ENCODE results near the gene SRGAP1.
"Not testable (repeated sequence)": the region's sequence is repeated elsewhere in the genome, so short reads cannot be mapped to it uniquely, and the experiment has no call there.

The SRGAP1 gene

GRCh38 chr12:64170730-64171129, 326.2 kb downstream of the SRGAP1 start:
- no peak for DNase-seq (ENCODE audit: low spot score)

- DNase-seq (ENCODE audit: low spot score), result no peak
These were observed 327.2 kb downstream of the SRGAP1 start for GRCh38 chr12:64171715-64172114.

GRCh38 chr12:64172143-64172970, 327.9 kb downstream of the SRGAP1 start:
- DNase-seq (ENCODE audit: low spot score), result no peak

GRCh38 chr12:64173456-64173855, 329.0 kb downstream of the SRGAP1 start:
- no peak for DNase-seq (ENCODE audit: low spot score)

DNA sequence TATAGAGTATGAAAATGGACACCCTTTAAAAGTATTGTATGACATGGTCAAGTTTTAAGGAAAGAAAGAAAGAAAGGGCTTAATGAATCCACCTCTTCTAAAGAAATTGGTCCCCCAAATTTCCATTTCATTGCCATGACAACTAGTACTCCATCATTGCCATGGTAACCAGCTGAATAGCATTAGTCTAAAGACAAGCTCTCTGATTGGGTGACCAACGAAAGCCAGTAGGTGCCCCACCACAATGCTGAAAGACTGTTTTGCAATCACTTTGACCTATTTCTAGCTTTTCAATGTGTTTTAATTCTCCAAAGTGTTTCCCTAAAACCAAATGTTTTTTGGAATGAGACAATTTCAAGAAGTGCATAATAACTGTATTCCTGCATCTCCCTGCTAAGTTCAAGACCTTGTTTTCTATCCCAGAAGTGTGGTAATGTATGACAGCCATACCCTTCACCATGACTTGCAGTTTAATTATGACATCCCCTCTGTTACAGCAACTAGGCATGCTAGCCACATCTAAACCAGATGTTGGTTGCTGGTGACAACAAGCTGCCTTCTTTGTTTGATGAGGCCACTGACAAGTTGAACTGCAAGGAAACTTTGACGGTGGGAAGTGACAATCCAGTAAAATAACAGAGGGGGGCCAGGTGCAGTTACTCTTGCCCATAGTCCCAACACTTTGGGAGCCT, 330.9 kb downstream of the SRGAP1 start:
- DNase-seq (ENCODE audit: low spot score), result no peak

DNA sequence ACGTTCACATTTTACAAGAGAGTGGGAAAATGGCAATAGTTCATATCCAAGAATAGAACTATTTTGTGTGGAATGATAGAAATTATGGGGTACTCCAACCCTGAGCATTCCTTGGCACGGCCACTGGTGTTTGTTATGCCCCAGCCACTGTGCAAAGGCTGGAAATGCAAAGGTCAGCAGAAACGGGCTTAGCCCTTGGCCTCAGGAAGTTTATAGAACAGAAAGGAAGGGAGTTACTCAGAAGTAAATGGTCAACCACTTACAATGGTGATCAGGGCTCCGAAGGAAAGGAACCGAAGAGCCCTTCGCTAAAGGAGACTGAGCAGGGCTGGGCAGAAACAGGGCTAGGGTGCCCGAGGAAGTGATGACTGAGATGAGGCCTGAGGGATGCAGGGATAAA, 332.5 kb downstream of the SRGAP1 start:
- DNase-seq (ENCODE audit: low spot score), result no peak

GRCh38 chr12:64178122-64178521, 333.6 kb downstream of the SRGAP1 start:
- no peak for DNase-seq (ENCODE audit: low spot score)

DNA sequence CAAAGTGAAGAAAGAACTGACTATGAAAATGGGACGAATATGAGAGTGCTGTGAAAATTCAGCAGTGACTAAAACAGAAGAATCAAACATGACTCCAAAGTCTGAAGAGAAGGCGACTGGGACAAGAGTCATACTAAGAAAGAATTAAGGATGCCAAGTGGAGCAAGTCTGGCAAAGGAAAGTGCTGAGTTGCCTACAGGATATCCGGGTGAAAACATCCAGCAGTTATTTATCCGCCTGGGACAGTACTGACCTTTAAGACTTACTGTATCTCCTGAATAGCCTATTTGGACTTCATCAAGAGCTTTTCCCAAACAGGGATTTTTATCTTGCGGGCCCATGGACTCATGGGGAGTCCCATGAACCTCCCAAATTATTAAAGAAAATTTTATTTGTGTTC, 336.5 kb downstream of the SRGAP1 start:
- DNase-seq (ENCODE audit: low spot score), result no peak

DNA sequence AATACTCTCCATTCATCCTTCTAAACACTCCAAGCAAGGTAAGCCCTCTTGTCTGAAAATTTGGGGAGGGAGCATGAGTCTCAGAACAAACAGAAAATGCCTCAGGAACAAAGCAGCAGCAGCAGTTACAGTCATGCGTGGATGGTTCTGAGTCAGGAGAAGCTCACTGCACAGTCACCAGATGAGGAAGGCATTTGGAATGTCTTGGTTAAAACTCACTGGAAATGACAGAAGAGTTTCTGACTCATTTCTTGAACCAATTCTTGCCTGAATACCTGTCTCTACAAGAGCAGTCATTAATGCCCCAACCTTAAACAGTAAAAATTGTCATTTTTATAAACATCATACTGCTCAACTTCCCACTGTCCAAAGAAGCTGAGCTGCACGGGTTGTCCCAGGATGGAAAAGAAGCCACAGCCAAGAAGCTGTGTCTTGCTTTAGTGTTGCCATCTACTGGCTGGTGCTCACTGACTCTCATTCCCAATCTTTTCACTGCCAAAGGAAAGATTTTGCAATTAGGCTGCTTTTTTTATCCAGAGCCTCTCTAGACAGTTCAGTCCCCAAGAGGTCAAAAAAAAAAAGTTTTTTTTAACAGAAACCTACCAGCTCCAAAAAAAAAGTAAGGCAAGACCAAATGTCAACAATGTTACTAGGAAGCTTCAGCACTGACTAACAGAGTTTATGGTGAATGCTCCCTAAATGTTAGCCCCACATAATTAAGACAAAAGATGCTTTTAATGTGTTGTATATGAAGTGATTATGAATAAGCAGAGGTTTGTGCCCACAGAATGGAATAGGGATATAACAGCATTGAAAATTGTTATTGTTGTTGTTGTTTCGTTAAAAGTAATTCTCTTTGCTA, 337.2 kb downstream of the SRGAP1 start:
- DNase-seq (ENCODE audit: low spot score), result peak; percentile 43

- DNase-seq (ENCODE audit: low spot score), result no peak
These were observed 339.7 kb downstream of the SRGAP1 start for GRCh38 chr12:64184216-64184615.

- no peak for DNase-seq (ENCODE audit: low spot score)
These were observed 342.3 kb downstream of the SRGAP1 start for GRCh38 chr12:64186789-64187188.

DNA sequence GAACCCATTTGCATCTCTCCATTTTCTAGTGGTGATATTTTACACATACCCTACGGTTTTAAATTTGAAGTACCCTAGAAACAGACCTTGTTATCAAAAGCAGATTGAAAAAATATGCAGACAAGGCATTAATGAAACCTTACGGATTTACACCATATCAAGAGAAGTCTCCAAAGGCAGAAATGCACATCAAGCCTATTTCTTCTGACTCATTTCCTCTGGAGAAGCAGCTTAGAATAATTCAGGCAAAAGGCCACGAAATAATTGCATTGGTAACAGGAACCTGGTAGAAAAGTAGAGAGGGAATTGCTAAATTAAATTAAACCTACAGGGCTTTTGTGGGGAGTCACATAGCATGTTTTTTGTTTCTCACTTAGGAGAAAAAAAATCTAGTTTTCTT, 342.9 kb downstream of the SRGAP1 start:
- no peak for DNase-seq (ENCODE audit: low spot score)

GRCh38 chr12:64187794-64188193, 343.3 kb downstream of the SRGAP1 start:
- no peak for DNase-seq (ENCODE audit: low spot score)

DNA sequence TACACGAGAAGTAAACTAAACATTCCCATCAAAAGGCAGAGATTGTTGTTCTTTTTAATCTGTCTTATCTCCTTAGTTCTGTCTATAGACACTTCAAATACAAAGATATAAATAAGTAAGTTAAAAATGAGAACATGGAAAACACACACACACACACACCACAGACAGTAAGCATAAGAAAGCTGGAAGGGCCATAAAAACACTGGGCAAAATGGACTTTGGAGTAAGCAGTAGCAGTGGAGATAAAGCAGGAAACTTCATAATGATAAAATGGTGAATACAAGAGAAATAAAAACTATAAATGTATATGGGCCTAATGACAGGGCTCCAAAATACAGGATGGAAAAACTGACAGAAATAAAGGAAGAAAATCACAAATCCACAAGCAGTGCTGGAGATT, 345.0 kb downstream of the SRGAP1 start:
- no peak for DNase-seq (ENCODE audit: low spot score)

GRCh38 chr12:64190140-64190539, 345.6 kb downstream of the SRGAP1 start:
- DNase-seq (ENCODE audit: low spot score), result no peak

- DNase-seq (ENCODE audit: low spot score), result no peak
These were observed 348.3 kb downstream of the SRGAP1 start for GRCh38 chr12:64192644-64193444.

DNA sequence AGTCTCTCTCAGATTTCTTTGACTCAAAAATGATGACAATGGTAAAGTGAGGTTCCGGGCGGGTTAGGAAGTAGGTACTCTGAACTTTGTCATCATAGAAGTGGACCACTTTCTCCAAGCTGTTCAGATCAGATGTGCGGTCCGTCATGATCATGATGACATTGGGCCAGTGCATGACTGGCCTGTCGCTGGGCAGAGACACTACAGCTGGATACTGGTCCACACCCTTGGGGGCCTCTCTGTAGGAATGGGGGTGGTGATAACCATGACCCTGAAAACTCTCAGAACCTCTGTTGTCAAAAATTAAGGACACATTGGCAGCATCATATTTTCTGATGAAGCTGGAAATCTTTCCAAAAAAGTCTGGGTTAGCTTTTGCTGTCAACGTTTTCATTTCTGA, 349.4 kb downstream of the SRGAP1 start:
- DNase-seq (ENCODE audit: low spot score), result no peak

DNA sequence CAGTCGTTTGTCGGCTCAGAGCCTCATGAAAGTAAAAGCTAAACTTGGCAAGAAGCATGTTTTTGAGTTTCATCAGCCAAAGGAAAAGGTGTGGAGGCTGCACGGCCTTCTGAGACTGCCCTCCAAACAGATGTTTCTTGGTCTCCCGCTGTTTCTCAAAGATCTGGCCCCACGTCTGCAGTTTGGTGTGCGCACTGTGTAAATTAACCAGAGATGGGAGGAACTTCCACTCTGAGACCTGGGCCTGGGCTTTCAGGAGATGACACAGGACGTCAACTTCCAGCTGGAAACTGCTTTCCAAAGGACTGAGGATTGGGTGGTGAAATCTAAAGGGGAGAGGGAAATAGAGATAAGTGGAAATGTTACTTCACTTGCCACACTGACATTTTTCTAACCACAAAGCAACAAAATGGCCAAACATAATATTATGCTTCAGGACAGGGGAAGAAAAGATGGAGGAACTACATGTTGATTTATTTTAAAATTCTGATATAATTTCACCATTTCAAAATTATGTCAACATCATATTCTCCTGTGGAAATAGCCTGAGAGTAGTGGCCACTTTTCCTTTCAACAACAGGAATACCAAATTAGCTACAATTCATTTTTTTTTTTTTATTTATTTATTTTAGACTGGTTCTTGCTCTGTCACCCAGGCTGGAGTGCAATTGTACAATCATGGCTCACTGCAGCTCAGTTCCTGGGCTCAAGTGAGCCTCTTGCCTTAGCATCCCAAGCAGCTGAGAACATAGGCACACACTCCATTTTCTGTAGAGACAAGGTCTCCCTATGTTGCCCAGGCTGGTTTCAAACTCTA, 350.0 kb downstream of the SRGAP1 start:
- DNase-seq (ENCODE audit: low spot score), result no peak

DNA sequence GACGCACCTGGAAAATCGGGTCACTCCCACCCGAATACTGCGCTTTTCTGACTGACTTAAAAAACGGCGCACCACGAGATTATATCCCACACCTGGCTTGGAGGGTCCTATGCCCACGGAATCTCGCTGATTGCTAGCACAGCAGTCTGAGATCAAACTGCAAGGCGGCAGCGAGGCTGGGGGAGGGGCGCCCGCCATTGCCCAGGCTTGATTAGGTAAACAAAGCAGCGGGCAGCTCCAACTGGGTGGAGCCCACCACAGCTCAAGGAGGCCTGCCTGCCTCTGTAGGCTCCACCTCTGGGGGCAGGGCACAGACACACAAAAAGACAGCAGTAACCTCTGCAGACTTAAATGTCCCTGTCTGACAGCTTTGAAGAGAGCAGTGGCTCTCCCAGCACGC, 351.3 kb downstream of the SRGAP1 start:
- not testable (repeated sequence) for DNase-seq (ENCODE audit: low spot score)

- no peak for DNase-seq (ENCODE audit: low spot score)
These were observed 358.5 kb downstream of the SRGAP1 start for GRCh38 chr12:64203036-64203435.

DNA sequence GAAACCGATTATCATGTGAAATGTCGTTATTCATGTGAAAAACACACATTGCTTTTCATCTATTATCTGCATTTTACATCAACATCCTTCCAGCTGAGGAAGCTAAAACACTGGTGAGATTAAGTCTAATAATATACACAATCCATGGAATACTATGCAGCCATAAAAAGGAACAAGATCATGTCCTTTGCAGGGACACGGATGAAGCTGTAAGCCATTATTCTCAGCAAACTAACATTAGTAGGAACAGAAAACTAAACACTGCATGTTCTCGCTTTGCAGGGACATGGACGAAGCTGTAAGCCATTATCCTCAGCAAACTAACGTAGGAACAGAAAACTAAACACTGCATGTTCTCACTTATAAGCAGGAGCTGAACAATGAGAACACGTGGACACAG, 359.3 kb downstream of the SRGAP1 start:
- DNase-seq (ENCODE audit: low spot score), result no peak

Data from HuH-7.5 (cell line).